Tibial nerve (tissue), 3 donors: ENCODE results near the gene MCHR1.

Experiments
- CTCF ChIP-seq, 5 experiments: fragments of 200-600 bp in 3 of 5; fragments of 450-650 bp in 2 of 5; sonication (generic) in 3 of 5; IDR thresholded peaks; one replicate each; pipeline ENCODE4 v1.5.1; 2016 to 2019; ENCODE audit warnings: antibody characterized with exemption in 5 of 5, mild to moderate bottlenecking in 3 of 5, moderate library complexity in 2 of 5
- POLR2A ChIP-seq, 2 donors: fragments of 450-650 bp; IDR thresholded peaks; one replicate each; pipeline ENCODE4 v1.6.1; 2017; ENCODE audit warnings: antibody characterized with exemption in 2 of 2, mild to moderate bottlenecking in 2 of 2, moderate library complexity in 2 of 2

- TF ChIP-seq CTCF (IDR thresholded peaks at IDR 0.05), result no peak
- no peak for TF ChIP-seq POLR2A (IDR thresholded peaks at IDR 0.05)
Observed at GRCh38 chr22:40684728-40685127, 5.4 kb downstream of the MCHR1 start.
